Right kidney (tissue), 1 donor: ENCODE data around the gene MARCHF9.

Experiments
- DNase-seq: peaks from one replicate; pipeline ENCODE4 v3.0.0-alpha.2; 2016

The MARCHF9 gene

DNA sequence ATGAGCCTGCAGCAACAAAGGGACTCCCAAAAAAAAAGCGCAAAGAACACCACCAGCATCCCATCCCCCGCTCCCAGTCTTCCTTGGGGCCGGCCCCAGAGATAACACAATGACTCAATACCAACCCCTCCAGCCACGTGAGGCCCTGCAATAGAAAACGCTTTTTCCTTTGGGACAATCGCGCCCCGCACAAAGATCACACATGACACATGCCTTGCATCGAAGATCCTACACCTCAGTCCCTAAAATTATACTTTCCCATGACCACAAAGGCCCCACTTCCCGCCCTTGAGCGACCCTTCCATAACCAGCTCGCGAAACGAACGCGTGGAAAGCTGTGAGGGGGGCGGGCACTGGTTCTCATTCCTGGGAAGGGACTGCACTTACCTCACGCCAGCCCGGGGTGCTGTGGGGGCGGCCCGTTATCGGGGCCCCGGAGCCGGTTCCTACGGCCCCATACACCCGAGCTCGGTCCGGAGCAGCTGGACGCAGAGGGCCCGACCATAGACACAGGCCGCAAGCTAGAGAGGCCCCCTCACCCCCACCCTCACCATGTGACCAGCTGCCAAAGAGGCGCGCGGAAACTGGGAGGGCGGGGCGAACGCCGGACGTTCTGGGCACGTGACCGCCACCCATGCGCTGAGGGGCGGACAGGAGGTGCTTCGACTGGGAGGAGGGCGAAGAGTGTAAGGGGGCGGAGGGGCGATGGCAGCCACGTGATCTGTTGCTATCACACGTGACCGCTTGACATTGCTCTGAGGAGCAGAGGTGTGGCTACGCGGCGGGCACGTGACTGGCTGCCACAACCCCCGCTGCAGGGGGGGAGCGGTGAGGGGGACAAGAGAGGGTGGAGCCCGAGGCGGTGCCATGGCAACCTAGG is 2.9 kb upstream of the MARCHF9 start, which contains the start of gene CDK4:
TSS of gene CDK4 (minus strand) at position 523 of the 880 bp plus-strand sequence. CDS start 593 bp downstream, outside the sequence.
- peak; percentile 92 for DNase-seq

GRCh38 chr12:57752668-57753000 is 2.3 kb upstream of the MARCHF9 start:
- no peak for DNase-seq

GRCh38 chr12:57753756-57754337 is 1.1 kb upstream of the MARCHF9 start:
- no peak for DNase-seq

DNA sequence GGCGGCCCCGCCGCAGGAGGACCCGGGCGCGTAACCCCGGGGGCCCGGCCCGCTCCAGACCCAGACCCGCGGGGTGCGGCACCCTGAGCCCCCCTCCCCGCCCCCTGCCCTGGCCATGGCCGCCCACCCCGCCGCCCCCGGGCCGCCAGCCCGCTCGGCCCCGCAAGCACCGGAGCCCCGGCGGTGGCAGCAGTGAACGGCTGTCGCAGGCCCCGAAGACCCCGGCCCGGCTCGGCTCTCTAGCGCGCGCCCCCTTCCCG is 221 bp downstream of the MARCHF9 start:
- DNase-seq, result no peak

DNA sequence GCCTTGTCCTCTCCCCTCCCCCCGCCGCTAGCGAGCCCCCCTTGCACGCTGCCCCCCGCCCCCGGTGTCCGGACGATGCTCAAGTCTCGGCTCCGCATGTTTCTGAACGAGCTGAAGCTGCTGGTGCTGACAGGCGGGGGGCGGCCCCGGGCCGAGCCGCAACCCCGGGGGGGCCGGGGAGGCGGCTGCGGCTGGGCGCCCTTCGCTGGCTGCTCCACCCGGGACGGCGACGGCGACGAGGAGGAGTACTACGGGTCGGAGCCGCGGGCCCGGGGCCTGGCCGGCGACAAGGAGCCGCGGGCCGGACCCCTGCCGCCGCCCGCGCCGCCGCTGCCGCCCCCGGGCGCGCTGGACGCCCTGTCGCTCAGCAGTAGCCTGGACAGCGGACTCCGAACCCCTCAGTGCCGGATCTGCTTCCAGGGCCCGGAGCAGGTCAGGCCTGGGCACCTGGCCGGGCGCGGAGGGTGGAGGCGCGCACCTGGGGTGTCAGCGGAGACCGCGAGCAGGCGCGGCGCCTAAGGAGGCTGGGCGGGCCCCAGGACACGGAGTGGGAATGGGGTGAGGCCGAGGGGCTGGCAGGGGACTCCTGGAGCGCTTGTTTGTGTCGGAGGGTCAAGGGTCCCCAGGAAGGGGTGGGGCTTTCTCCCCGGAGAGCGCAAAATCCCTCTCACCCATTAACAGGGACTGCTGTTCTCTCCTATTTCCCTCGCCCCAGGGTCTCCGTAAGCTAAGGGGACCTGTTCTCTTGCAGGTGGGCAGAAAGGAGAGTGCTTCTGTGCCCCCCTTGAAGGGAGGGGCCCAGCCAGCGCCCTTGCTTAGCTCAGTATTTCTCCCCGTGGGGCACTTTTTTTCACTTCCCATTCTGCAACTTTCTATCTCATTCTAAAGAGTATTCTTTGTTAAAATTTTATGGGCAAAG is 810 bp downstream of the MARCHF9 start:
- peak; percentile 69 for DNase-seq

- DNase-seq, result peak; percentile 35
Observed at GRCh38 chr12:57756406-57757341, 1.8 kb downstream of the MARCHF9 start.

DNA sequence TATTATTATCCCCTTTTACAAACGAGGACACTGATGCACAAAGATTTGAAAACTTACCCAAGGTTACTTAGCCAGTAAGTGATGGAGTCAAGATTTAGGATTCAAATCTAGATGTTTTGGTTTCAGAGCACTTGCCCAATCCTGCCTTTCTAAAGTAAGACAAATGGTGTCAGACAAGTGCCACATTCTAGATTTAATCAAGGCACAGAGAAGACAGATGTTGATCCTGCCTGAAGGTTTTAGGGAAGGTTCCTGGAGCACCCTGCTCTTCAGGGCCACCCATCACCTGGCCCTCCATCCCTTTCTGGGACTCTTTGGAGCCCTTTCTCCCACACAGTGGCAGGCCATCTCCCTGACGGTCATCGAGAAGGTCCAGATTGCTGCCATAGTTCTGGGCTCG is 2.9 kb downstream of the MARCHF9 start:
- no peak for DNase-seq

GRCh38 chr12:57758552-57759359 is 3.9 kb downstream of the MARCHF9 start:
- DNase-seq, result no peak

GRCh38 chr12:57759360-57759980 is 4.6 kb downstream of the MARCHF9 start:
- DNase-seq, result no peak

- no peak for DNase-seq
Observed at GRCh38 chr12:57760347-57760982, 5.6 kb downstream of the MARCHF9 start.

- no peak for DNase-seq
Observed at GRCh38 chr12:57761391-57761998, 6.6 kb downstream of the MARCHF9 start.

- no peak for DNase-seq
Observed at GRCh38 chr12:57762463-57762862, 7.6 kb downstream of the MARCHF9 start.

DNA sequence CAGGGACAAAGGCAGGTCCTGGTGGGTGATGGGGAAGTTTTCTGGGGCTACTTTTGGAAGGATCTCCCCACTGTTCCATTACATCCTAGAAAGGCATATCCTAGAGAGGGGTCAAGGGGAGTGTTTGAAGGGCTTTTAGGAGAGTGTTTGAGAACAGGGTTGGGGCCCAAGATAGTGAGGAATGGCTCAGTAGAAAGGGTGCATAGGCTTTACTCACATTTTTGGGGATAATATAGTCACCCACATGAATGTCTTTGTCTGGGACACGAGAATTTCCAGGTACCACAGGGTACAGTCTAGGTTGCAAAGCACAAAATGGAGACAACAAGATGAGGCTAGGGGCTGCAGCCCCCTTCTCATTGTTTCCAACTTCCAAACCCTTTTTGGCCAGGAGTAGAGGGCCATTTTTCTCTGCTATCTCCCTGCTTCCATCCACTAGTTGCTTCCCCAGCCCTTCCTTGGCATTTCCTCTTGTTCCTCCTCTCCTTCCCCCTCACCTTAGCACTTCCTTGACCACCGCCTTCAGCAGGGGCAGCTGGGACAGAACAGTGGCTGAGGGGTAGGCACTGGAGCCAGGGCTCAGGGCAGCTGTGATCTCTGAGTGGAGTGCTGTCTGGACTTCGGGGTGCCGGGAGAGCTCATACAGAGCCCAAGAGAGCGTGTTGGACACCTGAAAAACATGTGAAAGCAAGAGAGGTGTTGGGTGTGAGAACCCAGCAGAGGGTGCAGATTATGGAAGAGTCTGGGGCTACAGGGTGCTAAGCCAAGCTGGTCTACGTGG is 9.2 kb downstream of the MARCHF9 start:
- DNase-seq, result no peak

- DNase-seq, result no peak
Observed at GRCh38 chr12:57764662-57765002, 9.7 kb downstream of the MARCHF9 start.

- DNase-seq, result peak; percentile 60
Observed at GRCh38 chr12:57765003-57765697, 10.2 kb downstream of the MARCHF9 start.

DNA sequence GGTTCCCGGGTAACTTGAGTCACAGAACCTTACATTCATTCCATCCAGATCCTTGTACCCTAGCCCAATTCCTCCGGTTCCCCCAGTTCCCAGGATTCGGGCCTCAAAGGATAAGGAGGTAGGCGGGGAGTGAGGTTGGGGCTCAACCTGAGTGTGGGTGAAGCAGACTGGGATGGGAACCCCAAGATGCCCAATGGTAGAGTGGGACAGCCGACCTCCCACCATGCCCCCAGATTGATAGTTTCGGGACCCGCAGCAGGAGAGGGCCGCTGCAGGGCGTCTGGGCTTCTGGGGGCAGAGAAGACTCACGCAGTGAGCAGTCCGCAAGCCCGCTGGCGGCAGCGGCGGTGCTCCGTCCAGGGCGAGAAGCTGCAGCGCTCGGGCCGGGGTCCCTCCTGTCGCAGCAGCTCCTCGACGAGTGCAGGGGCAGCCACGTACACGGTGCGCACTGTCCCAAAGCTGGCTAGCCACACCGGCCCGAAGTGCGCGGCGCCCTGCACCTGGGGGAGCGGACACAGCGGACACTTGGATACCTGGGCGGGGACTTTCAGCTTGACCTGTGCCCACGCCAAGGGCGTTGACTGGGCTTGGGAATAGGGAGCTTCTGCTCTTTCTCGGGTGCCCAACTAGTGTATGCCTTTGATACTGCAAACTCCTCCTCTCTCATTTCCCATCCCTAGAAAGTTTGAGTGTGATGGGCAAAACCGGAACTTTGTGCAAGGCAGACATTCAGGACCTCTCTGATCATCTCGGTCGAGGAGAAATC is 11.0 kb downstream of the MARCHF9 start:
- no peak for DNase-seq
